GM12801 (cell line): Measurements from ENCODE around the gene ARHGEF10L.

Experiments used
- TF ChIP-seq, protein P1 (sequence below): IDR thresholded peaks from one replicate; pipeline ENCODE4 v1.5.1; 2011; ENCODE audit warnings: control low read depth; ENCODE audit not compliant: insufficient read length; ENCODE audit errors: extremely low read depth

The ARHGEF10L gene

DNA sequence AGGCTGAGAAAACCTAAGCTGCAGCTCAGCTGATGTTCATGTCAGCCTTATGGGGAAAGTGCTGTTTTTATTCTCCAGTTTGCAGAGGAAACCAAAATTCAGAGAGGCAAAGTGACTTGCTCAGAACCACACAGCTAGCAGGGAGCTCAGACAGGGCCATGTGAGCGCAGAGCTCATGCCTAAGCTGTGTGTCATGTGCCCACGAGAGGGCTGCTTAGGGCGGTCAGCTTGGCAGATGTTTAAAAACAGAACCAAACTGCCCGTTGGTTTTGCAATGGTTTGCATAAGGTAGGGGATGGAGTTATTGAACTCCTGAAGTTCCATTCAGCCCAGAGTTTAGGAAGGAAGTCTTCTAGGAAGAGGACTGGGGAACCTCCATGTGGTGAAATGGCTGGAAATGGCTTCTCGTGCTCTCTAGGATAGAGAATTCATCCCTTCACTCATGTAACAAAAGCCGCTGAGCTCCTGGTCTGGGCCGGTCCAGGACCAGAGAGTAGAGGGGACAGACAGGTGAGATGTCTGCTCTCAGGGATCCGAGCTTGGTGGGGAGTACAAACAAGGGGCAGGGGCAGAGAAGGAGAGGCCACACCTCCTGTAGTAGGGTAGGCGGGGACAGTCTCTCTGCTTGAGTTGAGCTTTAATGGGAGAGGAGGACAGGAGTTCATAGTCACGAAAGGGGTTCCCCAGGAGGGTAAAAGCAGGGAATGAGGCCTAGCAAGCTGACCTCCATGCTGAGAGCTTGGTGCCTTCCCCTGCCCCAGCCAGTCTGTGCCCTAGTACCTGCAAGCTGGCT lies 46.9 kb downstream of the ARHGEF10L start:
- TF ChIP-seq, protein P1, sequence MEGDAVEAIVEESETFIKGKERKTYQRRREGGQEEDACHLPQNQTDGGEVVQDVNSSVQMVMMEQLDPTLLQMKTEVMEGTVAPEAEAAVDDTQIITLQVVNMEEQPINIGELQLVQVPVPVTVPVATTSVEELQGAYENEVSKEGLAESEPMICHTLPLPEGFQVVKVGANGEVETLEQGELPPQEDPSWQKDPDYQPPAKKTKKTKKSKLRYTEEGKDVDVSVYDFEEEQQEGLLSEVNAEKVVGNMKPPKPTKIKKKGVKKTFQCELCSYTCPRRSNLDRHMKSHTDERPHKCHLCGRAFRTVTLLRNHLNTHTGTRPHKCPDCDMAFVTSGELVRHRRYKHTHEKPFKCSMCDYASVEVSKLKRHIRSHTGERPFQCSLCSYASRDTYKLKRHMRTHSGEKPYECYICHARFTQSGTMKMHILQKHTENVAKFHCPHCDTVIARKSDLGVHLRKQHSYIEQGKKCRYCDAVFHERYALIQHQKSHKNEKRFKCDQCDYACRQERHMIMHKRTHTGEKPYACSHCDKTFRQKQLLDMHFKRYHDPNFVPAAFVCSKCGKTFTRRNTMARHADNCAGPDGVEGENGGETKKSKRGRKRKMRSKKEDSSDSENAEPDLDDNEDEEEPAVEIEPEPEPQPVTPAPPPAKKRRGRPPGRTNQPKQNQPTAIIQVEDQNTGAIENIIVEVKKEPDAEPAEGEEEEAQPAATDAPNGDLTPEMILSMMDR, result no peak

DNA sequence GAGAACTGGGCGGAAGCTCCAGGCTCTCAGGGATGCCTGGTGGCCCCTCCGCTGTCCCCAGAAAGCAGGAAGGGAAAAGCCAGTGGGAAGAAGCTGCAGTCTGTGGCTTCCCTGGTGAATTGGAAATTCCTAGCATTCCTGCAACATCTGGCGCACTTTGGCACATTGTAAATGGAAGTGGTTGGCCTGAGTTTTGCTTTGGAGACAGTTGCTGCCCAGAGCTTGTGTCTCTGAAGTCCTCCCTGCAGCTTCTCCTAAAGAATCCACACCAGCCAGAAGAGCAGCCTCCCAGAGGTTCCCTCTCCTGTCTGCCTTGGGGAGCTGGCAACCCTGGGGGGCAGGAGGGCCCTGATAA lies 48.2 kb downstream of the ARHGEF10L start:
- TF ChIP-seq, protein P1, result no peak

DNA sequence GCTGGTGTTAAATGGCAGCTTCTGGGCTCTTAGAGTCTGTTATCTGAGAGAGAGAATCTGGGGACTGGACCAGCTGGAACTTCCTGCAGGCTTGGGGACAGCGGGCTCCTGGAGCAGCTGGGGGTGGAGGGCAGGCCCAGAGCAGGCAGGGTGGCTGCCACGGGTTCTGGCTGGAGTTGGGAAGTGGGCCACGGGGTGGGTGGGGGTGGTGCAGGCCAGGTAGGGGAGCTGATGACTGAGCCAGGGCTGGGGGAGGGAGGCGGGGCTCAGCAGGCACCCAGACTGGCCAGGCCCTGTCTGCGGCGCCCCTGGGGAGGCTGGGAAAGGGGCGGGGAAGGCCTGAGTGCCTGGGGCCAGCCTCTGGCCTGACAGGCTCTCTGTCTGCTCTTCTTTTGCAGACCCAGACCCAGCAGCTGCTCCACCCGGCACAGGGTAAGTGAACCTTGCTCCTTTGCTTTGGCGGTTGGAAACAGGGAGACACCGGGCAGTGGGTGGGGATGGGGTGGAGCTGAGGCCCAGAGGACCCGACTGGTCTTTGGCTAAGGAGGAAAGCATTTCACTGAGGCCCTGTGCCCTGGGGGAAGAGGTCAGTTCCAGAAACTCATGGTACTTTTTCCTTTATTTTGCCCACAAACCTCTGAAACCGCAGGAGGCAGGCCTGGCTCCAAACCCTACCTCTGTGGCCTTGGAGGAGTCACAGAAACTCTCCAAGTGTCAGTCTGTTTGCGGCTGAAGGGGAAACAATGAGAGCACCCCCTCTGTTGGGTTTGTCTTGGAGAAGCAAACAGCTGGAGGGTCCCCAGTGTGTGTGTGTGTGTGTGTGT lies 48.8 kb downstream of the ARHGEF10L start:
- TF ChIP-seq, protein P1, result no peak

DNA sequence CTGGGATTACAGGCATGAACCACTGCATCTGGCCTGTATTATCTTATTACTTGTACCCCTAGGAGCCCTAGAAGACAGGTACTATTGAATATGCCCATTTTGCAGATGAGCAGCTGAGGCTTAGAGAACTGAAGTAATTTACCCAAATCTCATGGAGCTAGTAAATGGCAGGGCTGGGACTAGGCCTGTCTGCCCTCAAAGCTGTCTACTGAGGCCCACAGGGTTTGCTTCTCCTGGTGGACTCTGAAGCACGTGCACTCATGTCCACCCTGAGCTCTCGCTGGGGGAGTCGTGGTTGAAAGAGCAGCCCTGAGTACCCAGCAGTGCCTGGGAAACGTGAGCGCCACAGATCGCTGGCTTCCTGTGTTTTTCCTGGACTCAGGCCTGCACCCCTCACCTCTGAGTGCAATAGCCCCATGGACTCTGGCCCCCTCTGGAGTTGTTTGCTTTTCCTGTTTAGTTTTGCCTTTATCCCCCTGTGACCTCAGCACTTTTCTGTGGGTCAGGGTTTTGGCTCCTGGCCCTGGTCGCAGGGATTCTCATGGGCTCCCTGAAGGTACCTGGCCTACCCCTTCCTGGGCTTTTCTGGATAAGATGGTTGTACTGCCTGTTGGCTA lies 52.4 kb downstream of the ARHGEF10L start:
- TF ChIP-seq, protein P1, result no peak

DNA sequence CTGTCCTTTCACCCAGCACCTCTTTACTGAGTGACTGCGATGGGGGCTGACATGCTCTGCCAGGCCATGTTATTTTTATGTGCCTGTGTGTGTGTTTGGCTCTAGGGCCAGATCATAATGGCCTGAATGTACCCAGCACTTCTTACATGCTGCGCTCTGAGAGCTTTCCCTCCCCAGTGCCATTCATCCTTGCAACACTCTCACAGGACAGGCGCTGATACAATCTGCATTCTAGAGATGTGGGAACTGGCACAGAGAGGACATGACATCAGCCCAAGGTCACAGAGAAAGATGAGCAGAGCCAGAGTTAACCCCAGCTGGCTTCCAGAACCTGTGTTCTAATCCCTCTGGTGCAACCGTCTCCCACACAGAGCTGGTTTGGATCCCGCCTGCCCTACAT lies 54.5 kb downstream of the ARHGEF10L start:
- TF ChIP-seq, protein P1, result no peak

DNA sequence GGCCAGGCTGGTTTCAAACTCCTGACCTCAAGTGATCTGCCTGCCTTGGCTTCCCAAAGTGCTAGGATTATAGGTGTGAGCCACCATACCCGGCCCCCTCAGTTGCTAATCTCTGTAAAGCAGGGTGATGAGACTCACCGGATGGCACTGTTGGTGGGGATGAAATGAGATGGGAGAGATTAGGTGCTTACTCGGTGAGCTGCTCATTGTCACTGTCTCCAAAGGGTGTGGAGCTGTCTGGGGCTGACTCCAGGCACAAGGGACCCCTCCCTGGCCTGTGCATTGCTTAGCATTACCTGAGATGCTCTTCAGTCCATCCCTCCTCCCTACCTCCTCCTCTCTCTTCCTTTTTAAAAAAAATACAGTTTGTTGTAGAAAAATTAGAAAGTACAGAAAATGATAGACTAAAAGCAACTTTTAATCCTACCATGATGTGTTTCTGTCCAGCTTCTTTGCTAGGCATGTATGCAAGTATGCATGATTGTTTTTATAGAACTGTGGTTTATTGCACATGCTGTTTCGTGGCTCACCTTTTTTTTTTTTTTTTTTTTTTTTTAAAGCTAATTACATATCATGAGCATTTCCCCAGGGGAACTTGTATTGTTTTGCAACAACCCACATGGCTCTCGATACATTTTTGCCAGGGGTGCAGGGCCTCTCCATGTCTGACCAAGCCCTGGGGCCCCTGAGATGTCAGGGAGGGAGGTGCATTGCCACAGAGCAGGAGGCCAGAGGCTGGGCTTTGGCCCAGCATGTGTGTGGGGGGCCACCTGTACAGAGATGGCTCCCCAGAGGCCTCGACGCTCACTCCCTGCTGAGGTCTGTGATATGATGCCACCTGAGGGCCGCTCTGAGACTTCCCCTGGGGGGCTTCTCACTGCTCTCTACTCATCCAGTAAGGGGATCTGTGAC lies 55.4 kb downstream of the ARHGEF10L start:
- TF ChIP-seq, protein P1, result no peak
